HG02763 (cell line): Measurements from ENCODE around the gene GAN.
"Not testable (repeated sequence)": the region's sequence is repeated elsewhere in the genome, so short reads cannot be mapped to it uniquely, and the experiment has no call there.

ENCODE experiments used
- ATAC-seq: cut with Tn5 transposase; IDR thresholded peaks from one replicate; pipeline ENCODE4 v1.9.1; 2021; ENCODE audit warnings: mild to moderate bottlenecking, moderate library complexity; ENCODE audit not compliant: unreplicated experiment

Gene GAN

DNA sequence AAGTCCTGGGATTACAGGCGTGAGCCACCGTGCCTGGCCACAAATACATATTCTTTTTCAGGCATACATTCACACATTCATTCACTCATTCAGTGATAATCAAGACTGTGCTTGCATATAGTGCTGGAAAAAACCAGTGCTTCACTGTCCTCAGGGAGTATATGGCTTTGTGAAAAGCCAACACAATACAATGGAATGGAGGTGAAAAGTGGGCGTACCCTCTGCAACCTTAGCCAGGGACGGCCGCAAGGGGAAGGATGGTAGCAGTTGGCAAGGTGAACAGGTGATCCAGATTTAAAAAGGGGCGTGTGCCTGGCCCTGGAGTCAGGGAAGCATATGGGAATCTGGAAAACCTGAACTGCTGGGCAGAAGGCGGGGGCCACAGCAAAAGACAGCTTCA is 18.1 kb upstream of the GAN start:
- no peak for ATAC-seq

DNA sequence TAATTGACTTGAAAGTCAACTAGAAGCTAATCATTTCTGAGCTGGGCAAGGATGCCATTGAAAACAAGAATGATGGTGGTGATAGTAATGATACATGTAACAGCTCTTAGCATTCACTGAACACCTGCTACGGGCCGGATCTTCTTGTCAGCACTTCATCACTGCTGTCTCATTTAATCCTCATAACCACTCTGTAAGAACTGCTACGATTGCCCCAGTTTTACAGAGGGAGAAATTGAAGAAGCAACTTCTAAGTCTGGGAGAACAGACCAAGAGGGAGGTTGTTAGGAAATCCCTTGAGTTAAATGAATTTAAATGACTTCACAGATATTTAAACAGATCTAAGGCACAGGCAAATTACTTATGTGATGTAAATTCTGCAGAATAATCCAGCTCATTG is 7.0 kb upstream of the GAN start:
- ATAC-seq, result no peak

DNA sequence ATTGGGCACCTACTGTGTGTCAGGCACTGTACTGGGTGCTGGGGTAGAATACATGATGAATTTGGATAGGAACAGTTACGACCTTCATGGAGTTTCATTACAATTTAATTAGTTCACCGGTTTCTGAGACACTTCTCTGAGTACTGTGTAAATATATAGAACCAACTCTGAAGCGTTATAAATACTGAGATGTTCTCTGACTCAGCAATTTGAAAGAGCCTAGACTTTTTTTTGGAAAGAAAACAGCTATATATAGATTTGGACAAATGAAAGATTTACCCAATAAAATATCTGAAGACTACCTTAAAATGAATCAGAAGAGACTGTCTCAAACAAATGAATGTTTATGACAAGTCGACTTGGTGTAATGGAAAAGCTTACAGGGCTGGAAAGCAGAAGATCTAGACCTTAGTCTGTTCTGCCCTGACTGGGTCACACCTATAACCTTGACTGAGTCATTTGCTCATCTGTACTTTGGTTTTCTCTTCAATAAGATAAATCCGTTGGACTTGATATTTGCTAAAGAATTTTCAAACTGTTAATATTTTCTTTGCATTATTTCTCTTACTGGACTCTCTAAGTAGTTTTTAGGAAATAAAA is 4.6 kb upstream of the GAN start:
- no peak for ATAC-seq

DNA sequence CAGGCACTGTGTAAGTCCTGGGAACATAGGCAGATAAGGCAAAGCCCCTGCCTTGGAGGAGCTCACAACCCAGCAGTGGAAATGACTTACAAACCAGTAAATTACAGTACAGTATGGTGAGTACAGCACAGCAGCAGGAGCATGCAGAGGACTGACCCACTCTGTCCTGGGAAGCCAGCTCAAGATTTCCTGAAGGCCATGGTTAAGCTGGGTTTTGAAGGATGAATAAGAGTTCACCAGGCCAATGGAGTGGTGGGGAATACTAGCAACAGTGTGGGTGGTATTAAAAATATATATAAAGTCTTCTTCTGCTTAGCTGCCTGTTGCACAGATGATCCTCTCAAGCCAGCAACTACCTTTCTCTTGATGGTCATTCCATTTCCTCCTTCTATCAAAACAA is 3.0 kb upstream of the GAN start:
- ATAC-seq, result no peak

DNA sequence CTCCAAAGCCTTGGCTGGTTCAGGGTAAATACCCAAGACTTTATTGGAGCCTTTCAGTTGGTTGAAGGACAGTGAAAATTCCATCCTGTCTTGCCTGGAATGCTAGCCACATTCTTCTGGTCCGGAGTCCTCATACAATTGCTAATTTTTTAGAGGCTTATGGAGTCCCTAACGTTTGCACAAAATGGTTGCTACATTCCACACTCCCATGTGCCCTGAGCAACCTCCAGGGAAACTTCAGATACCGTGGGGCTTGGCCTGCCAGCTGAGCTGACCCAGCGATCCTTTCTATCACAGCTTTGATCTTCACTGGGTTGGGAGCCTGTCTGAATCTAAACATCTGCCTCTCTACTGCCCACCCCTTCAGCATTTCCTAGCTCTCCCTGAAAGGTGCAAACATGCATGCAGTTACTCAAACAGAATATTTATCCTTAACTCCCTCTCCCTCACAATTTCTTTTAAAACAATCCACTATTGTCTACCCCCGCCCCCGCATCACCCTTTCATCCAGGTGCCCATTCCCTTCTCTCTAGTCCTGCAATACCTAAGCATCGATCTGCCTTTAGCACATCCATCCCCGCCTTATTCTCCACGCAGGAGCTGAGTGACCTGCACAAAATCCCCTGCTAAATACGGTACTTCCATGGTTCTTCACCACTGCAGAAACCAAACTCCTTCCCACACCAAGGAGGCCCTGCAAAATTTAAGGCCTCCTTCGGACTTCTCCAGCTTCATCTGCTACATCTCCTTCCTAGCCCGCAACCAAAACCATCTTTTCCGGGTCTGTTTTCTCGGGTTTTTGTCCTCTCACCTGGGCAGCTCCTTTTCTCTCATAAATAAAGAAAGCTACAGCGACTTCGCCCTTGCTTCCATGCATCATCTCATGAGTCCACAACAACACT is 810 bp upstream of the GAN start:
- no peak for ATAC-seq

DNA sequence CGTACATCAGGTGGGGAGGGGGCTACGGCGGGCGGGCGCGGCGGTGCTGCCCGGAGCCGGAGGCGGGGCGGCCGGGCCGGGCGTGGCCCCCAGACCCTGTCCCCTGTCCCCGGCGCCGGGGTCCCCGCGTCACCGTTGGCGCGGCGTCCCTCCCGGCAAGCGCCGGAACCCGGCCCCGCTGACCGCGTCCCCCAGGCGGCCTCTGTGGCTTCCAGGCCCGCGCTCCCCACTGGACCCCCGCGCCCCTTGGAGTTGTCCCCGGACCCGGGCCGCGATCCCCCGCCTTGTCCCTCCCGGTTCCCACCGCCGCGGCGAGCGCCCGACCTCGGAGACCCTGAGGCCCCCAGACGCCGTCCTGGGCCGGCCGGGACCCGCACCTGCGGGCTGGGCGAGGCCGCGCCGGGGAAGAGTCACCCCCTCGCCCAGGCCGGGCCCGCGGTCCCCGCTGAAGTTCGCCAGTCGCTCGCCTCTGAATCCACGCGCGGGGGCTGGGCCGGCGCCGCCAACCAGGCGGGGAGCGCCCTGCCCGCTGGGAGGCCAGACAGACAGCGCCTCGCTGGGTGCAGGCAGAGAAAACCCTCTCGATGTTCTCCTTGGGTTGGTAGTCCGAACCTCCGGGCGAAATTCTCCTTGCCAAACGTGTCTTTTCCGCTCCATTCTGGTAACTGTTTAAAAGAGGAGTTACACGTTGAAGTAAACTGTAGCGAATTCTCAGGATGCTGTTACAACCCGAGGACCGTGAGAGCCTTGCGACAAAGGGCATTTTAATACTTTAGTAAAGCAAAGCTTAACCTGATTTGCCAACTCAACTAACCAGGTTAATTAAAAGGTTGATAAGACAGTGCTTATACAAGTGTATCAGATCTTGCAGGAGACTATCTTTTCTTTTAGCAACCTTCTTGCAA is 761 bp downstream of the GAN start:
- ATAC-seq, result peak; percentile 27

DNA sequence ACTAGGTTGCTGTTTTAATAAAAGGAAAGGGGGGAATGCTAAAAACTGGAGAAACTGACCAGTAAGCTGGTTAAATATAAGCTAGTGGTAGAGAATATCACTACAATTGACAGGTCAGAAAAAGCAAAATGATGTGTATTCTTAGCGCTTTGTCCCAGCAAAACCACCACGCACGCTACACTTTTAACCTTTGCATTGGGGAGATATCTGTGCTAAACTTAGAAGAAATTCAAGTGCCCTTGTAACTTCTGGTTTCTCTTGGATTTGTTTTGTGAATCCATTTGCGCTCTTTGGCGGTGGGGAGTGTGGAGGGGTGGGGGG is 1.4 kb downstream of the GAN start:
- no peak for ATAC-seq

DNA sequence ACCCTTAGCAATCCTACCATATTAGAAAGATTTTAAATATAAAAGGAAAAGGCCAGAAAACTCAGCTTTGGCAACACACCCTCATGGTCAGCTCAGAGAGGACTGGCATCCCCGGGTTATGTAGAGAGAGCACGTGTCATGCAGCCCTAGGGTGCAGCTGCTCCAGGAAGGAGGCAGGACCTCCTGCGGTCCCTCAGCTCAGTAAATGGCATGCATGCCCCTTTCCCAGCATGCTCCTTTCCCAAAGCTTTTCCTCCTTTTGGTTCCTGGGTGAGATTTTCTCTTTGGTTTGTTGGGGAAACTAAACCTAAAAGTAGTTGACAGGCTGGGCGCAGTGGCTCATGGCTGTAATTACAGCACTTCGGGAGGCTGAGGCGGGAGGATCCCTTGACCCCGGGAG is 3.9 kb downstream of the GAN start:
- ATAC-seq, result no peak

DNA sequence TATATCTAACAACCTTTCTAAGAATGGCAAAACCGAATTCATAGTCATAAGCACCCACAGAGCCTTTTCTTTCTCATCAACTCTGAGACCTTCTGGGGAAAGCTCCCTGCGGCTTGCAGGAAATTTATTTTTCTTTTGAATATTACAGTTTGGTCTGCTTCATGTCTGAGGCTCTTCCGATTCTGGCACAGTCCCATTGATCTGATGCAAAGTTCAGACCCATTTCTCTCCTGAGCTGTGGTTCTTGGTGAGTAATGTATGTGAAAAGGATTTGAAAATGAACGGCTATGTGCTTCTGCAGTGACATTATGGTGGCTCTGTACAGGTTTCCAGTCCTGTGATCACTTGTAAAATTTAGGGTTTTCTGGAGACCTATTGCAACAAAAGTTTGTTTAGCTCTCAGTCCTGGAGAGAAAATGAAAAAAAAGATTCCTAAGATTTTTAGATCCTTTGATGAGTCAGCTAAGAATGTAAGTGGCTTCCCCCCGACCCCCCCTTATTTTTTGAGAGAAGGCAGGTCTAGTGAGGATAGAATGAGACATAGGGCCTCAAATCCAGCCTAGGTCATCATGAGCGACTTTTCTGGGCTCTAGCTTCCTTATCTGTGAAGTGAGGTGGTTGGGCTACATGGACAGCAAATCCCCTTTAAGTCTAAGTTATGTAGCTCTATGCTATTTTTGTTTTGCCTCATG is 4.6 kb downstream of the GAN start:
- ATAC-seq, result no peak

DNA sequence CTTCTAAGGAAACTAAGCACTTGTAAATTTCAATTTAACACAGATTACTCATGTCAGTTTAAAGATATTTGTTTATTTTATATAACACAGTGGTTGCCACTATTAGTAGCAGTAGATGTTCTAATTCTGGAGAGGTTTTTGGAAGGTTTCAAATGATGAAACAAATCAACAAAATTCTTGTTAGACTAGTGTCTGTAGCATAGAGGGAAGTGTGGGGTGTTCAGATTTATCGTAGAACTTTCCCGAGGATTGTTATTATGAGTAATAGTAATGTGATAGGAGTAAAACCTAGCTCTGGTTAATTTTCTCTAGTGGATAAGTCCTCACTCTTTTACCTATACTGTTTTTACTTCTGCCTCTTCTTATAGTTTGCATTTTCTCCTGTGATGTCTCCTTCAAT is 6.3 kb downstream of the GAN start:
- no peak for ATAC-seq

DNA sequence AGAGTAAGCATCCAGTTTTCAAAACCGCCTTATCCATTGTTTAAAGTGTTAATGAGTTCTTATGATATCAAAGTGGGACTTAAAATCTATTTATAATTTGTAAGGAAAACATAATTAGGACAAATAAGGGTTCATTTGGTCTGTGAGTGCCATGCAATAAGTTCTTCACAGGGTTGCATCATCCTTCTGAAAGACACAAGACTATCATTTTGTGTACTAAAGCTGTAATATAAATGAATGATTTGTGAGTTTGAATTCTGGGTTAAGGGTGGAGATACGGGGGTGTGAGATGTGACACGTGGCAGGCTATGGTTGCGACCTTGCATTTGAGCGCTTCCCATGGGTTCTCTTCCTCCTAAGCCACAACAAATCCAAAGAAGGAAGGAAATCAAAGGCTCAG is 6.8 kb downstream of the GAN start:
- ATAC-seq, result no peak

DNA sequence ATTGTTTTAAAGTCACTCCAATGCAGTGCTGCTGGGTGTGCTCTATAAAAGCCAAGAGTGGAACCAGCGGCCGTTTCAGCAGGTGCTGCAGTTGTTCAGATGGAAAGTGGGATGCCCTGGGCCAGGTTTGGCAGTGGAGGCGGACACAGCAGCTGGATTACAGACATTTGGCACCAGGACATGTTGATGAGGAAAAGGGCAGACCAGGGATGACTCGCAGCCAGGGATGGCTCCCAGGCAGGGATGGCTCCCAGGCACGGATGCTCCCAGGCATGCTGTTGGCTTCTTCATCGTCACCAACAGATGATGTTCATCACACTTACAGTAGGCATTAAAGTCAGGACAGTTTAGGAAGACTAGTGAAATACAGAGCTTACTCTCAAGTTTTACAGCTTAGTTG is 10.0 kb downstream of the GAN start:
- ATAC-seq, result no peak

DNA sequence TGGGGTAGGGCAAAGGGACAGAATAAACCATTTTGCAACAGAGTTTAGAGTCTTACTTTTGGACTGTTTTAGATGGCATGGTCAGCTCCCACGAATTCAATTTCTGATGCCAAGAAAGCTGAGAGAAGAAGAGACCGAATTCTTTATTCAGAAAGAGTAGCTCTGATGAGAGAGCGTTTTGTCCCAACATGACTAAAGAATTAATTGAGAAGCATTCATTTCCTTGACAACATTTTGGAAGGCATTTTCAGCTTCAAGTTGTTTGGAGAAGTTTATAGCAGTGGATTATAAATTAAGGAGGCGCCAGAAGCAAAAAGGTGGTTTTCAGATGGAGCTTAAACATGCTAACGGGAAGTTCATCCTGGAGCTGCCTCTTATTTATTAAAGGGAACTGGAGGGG is 12.2 kb downstream of the GAN start:
- no peak for ATAC-seq

DNA sequence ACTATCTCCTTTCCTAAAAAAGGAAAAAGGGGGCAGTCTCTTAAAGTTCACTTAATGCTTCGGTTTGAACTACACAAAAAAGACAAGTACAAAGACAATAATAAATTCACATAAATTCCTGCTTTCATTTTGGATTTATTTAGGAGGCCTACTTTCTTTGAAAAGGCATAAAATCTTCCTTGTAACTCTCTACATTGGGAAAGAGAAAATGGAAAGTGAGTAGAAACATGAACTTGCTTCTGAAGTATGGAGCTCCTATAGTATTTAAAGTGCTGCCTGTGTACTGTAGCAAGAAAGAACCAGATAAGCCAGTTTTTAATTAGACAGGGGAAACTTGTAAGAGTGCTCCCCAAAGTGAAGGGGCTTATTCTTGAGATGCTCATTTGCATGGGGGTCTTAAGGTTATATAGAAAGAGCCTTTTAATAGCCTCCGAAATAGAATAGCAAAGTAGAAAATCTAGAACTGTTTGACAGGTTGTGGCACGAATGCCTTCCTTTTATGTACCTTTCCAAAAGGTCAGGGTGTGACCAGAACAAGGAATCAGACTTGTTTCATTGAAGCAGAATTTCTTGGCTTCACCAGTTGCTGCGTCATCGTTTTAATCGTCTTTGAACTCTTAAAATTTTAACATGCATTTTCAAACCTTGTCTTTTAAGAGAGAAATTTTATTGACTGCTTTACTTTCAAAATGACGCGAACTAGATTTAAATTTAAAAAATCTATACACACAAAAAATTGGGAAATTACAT is 12.9 kb downstream of the GAN start:
- ATAC-seq, result no peak

DNA sequence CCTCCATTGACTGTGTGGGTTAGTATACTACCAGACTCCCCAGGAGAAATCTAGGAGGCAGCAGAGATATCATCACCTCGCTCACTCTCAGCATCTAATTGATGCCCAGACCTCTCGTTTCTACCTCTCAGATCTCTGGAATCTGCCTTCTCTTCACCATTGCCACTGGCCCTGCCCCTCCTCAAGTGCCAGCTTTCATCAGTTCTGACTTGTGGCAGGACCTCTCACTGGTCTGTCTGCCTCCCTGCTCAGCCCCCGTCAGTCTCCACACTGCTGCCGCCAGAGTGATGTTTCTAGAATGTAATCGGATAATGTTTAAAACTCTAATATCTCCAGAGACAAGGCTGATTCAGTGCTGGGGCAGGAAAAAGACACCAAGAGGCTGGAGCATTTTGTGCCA is 15.2 kb downstream of the GAN start:
- ATAC-seq, result no peak

DNA sequence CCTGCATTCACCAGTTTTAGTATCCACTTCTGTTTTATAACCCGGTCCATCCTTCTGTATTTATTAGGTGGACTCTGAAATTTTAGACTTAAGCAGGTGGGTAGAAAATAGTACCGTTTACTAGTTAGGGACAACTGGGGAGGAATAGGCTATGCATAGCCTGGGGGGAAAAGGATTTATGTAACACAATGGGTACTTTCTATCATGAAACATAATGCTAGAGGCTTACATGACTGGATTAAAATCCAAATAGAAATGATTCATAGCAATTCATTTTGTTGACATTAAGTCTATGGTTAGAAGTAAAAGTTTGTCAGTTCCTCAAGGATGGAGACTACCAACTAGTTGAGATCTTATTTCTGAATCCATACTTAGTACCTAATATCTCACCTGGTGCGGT is 18.6 kb downstream of the GAN start:
- ATAC-seq, result no peak

DNA sequence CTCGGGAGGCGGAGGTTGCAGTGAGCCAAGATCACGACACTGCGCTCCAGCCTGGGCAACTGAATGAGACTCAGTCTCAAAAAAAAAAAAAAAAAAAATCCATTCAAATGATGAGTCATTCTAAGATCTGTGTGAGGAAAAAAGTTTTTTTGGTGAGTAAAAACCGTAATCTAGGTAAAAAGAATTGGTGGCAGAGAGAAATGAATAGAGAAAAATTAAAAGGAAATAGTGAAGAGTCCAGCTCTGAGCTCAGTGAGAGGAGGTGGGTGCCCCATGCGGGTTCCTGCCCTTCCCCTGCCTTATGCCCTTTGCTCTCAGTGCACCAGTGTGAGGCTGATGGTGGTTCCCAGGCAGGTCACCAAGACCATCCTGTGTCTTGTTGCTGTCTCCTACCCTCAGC is 20.9 kb downstream of the GAN start:
- ATAC-seq, result no peak

DNA sequence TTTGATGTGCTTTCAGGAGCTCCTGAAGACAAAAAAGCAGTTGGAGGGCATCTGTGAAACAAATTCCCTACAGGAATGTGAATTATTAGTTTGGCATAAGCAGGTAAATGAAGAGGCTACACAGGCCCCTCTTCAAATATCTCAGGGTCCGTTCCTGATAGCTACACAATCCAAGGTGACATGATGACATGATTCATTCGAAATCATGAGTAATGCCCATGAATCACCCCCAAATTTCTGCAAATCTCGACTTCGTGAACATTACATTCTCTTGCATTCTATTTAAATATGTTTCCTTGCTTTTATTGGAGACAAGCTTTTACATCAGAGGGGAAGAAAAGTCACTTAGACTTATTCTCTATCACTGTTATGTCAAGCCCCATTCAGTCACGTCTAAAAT is 22.3 kb downstream of the GAN start:
- no peak for ATAC-seq

DNA sequence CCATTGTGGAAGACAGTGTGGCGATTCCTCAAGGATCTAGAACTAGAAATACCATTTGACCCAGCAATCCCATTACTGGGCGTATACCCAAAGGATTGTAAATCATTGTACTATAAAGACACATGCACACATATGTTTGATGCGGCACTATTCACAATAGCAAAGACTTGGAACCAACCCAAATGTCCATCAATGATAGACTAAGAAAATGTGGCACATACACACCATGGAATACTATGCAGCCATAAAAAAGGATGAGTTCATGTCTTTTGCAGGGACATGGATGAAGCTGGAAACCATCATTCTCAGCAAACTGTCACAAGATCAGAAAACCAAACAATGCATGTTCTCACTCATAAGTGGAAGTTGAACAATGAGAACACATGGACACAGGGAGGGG is 30.4 kb downstream of the GAN start:
- ATAC-seq, result not testable (repeated sequence)

DNA sequence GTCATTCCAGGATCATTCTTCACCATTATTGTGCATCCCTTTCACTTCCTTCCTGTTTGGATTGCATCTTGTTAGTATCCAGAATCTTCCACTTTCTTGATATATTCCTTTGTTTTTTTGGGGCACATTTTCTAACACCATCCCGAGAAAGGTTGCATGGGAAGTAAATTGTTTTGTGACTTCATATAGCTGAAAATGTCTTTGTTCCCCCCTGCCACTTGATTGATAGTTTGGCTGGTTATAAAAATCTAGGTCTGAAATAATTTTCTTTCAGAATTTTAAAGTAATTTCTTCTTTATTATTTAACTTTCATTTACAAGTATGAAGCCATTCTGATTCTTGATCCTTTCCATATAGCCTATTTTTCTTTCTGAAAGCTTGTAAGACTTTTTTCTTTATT is 32.7 kb downstream of the GAN start:
- ATAC-seq, result no peak
